GM19397 (cell line): Measurements from ENCODE around the gene MAP6D1.

Experiments
- ATAC-seq: cut with Tn5 transposase; IDR thresholded peaks from one replicate; pipeline ENCODE4 v1.9.1; 2021; ENCODE audit warnings: mild to moderate bottlenecking, moderate library complexity; ENCODE audit not compliant: unreplicated experiment

The MAP6D1 gene

GRCh38 chr3:183825456-183826161, at the start of gene MAP6D1:
TSS of gene MAP6D1 (minus strand) at chr3:183825577. CDS start at chr3:183825547, 30 bp downstream.
- peak; percentile 56 for ATAC-seq

- ATAC-seq: no peak
Measured at GRCh38 chr3:183873914-183874313, 48.5 kb upstream of the MAP6D1 start.

GRCh38 chr3:183871541-183871940, 46.2 kb upstream of the MAP6D1 start:
- ATAC-seq: no peak

- no peak for ATAC-seq
Measured at GRCh38 chr3:183870563-183870962, 45.2 kb upstream of the MAP6D1 start.

GRCh38 chr3:183868796-183869195, 43.4 kb upstream of the MAP6D1 start:
- no peak for ATAC-seq

- ATAC-seq: no peak
Measured at GRCh38 chr3:183862610-183863009, 37.2 kb upstream of the MAP6D1 start.

- no peak for ATAC-seq
Measured at GRCh38 chr3:183857863-183858262, 32.5 kb upstream of the MAP6D1 start.

GRCh38 chr3:183854318-183855035, 29.1 kb upstream of the MAP6D1 start:
- ATAC-seq: no peak

- ATAC-seq: no peak
Measured at GRCh38 chr3:183845608-183846288, 20.4 kb upstream of the MAP6D1 start.

GRCh38 chr3:183845090-183845489, 19.7 kb upstream of the MAP6D1 start:
- no peak for ATAC-seq

GRCh38 chr3:183844606-183845005, 19.2 kb upstream of the MAP6D1 start:
- ATAC-seq: no peak

GRCh38 chr3:183839751-183840150, 14.4 kb upstream of the MAP6D1 start:
- ATAC-seq: no peak

- ATAC-seq: no peak
Measured at GRCh38 chr3:183837894-183838293, 12.5 kb upstream of the MAP6D1 start.

- no peak for ATAC-seq
Measured at GRCh38 chr3:183837390-183837789, 12.0 kb upstream of the MAP6D1 start.

- no peak for ATAC-seq
Measured at GRCh38 chr3:183833516-183833915, 8.1 kb upstream of the MAP6D1 start.

GRCh38 chr3:183830187-183830586, 4.8 kb upstream of the MAP6D1 start:
- no peak for ATAC-seq

- ATAC-seq: no peak
Measured at GRCh38 chr3:183829466-183829865, 4.1 kb upstream of the MAP6D1 start.

GRCh38 chr3:183828538-183828870, 3.1 kb upstream of the MAP6D1 start:
- ATAC-seq: no peak

- no peak for ATAC-seq
Measured at GRCh38 chr3:183827809-183828537, 2.6 kb upstream of the MAP6D1 start.

- no peak for ATAC-seq
Measured at GRCh38 chr3:183826448-183827250, 1.3 kb upstream of the MAP6D1 start.
